GM18907 (cell line): Measurements from ENCODE around the gene B3GAT2.

ENCODE experiments used
- ATAC-seq: cut with Tn5 transposase; IDR thresholded peaks from one replicate; pipeline ENCODE4 v1.9.1; 2021; ENCODE audit warnings: mild to moderate bottlenecking, moderate library complexity; ENCODE audit not compliant: unreplicated experiment

B3GAT2 gene

DNA sequence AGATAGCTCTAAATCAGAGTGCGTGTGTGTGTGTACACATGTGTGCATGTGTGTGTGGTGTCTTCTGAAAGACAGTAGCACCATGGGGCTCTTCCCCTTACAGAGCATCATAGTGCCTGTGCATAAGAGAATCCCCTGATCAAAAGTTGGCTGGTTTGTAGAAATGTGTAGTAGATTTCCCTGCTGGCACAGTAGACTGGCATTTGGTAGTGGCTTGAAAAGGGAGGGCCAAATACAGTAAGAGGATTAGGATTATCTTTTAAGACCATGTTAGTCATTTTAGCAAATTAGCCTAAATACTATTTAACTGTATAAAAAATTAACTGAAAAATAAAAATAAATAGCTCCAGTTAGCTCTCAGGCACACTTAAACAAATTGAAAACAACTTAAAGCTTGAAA is 112.6 kb downstream of the B3GAT2 start:
- ATAC-seq = no peak

DNA sequence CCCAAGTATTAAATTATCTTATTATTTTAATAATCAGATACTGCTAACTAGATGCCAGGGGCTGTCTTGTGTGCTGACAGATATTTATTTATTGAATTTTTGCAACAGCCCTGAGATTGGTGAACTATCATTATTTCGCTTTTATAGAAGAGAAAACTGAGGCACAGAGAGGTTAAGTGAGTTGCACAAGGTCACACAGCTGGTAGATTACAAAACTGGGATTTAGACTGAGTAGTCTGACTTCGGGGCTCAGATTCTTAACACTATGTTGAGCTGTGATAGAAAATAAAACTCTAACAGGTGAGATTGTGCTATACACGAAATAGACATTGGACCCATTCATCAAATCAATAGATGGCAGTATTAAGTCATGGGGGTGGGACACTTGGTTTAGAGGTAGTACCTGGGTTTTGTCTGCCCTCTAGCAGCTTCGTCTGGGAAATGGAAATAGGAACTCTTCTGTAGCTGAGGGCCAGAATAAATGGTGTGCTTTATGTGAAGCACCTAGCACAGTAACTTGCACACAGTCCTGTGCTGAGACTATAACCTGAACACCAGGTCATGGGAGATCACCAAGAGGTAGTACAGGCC is 113.4 kb downstream of the B3GAT2 start:
- ATAC-seq = no peak

DNA sequence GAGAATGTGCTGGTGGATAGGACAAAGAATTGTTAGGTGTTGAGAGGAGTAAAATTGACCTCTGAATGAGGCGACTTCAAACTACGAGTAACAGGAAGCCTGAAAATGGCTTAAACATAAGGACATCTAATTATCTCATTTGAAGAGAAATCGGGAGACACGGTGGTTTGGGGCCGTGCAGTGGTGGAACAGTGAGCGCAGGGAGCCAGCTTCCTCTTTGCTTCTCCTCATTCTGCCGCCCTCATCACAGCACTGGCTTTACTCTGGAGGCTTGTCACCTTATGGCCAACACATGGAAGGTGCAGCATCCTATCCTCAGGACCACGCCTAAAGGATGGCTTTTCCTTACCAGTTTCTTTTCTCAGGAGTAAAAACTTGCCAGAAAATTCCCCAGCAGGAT is 114.3 kb downstream of the B3GAT2 start:
- no peak for ATAC-seq

DNA sequence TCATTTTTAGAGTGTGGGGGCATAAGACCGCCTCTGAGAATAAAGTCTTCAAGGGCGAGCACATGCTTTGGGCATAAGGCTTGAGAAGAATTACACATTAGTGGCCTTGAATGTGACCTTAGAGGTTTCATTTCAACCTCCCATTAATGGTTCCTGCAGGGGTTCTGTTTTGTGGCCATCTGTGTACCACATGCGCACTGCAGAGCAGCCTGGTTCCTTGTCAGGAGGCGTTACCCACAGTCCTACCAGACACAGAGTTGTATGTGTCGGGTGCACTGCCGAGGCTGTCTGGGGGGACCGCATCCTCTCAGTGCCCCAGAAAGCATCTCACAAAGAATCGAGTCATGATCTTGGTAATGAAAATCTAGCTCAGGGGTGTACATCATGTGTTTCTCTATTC is 115.7 kb downstream of the B3GAT2 start:
- ATAC-seq = no peak

DNA sequence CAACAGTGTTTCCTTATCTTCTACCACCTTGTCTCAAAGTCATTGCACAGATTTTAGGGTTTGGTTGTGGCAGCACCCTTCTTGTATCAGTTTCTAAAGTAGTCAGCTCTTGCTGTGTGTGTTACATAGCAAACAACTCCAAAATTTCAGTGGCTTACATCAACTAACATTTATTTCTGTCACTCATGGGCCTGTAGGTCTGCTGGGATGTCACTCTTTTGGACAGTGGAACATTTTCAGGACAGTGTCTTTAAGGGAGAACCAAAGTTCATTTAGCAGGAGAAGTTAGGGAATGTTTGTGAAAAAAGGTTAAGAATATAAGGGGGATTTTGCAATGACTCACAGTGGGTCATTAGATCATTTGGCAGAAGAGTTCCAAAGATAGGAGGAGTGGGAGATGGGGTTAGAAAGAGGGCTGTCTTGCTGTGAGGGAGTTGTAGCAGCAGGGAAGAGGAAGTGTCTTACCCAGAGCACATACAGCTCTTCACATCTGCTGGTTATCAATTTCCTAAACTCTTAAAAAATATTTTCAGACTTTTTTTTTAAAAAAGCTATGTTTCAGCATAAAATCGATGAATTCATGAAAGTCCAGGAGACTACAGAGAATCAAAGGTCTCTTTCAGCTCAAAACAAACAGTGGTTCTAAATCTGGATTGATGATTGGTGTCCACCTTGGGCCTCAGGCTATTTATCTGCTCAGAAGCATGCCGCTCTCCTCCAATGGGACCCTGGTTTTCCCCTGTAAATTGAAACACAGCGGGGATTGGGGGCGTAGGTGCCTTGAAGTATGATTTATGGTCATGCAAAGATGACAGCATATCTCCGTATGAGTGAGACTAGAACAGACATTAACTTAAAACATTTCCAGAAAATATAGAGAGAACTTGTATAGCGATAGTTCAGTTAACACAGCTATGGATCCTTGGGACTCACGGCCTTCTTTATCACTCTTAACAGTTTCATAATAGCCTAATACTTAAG is 117.3 kb downstream of the B3GAT2 start:
- peak; percentile 53 for ATAC-seq

DNA sequence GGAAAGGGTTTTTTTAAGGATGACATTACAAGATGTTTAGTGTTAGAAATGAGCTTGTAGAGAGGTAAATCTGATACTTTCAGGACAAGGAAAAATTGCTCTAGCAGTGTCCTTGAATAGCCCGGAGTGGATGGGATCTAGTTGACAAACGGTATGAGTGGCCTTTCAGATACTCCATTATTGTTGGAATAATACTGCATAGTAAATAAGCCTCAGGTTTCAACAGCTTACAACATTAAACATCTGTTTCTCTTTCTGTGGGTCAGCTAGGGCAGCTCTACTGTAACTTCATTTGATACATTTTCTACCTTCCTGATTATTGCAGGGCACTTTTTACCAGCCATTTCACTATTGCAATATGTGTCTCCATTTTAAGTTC is 118.0 kb downstream of the B3GAT2 start:
- no peak for ATAC-seq

DNA sequence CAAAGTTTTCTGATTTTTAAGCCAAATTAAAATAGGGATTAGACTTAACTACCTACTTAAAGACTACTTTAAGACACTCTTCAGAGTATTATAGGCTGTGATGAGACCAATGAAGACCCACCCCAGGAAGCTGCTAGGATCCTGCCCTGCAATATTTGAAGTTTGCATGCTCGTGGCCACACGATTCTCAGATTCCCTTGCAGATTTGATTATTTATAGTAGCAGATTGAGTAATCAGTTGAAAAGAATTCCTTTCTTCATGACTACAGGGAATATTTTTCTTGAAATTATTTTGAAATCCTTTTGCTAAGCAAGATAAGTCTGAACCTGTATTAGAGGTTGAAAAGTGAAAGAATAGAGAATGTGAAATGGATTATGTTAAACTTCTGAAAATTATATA is 122.3 kb downstream of the B3GAT2 start:
- ATAC-seq = no peak

DNA sequence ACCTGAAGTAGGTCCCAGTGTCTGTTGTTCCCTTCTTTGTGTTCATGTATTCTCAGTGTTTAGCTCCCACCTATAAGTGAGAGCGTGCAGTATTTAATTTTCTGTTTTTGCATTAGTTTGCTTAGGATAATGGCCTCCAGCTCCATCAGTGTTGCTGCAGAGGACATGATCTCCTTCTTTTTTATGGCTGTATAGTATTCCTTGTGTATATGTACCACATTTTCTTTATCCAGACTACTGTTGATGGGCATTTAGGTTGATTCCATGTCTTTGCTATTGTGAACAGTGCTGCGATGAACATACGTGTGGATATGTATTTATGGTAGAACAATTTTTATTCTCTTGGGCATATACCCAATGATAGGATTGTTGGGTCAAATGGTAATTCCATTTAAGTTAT is 125.4 kb downstream of the B3GAT2 start:
- ATAC-seq = no peak

DNA sequence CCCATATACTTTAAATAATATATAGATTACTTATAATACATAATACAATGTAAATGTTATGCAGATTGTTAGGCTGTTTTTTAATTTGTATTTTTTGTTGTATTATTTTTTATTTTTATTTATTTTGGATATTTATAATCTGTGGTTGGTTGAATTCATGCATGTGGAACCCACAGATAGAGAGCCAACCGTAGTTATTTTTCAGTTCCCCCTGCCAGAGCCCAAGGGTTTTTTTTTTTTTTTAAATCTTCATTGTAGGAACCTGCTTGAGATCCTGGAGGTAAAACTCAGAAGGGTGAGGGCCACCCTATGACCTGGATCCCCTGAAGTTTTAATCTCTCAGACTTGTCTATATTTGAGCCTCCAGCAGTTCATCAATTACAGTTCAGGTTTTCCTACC is 133.2 kb downstream of the B3GAT2 start:
- peak; percentile 62 for ATAC-seq

DNA sequence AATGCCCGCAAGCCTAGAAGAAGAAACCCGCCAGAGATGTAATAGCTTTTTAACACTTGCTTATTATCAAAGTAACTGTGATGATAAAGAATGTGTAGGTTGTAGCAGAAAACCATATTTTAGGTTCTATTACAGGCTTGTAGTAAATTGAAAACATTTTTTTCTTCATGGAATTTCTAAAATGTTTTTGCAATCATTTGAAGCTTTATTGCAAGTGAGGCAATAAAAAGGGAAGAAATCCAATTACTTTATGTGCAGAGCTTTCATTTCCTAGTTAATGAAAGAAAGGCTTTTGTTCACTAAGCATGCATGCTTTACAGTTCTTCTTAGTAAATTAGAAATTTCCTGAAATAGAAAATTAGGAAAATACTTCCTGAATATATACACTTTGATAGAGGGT is 135.1 kb downstream of the B3GAT2 start:
- ATAC-seq = no peak

DNA sequence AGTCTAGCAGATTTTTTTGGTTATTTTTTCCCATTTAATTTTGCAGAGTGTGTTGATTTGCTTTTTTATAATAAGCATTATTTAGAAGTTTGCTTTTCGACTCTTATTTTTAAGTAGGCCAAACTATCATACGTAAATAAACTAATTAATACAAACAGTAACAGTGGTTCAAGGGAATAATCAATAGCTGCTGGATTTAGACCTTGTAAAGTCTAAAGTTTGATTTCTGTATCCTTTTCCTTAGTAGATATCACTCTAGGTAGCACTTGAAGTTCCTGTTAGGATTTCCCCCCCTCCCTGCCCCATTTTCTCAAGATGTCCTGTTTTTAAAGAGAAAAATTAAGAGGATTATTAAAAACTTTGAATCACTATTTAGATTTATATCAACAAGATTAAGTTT is 136.1 kb downstream of the B3GAT2 start:
- ATAC-seq = no peak

DNA sequence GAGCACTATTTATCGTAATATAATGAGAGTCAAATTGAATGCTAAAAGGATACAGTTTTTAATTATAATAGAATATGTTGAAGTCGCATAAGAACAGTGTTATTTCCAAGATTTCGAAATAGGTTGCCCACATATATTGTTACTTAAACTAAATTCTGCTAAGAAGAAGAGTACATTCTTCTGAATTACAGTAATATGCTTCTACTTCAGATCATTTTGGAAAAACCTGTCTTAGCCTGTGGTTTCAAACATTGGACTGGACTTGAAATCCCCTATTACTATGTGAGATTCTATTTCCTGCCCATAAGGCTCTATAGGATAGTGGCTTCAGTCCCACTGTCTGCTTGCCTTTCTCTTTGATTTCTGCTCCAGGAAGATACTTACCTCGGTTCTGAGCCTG is 137.2 kb downstream of the B3GAT2 start:
- no peak for ATAC-seq

DNA sequence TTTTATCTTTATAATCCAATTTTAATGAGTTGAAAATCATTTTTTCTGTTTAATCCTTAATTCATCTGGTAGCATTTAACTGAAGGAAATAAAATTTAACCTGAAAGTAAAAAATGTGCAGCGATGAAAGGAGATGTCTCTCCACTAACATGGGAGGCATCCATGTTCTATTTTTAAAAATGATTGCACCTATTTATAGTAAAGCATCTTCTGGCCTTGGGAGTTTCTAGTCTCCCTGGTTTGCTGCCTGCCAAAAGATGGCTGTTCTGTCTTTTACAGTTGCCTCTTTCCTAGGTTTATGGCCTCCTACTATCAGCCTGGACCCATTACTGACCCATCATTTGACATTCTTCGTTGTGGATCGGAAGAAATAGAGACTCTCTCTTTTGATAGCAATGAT is 143.0 kb downstream of the B3GAT2 start:
- no peak for ATAC-seq

DNA sequence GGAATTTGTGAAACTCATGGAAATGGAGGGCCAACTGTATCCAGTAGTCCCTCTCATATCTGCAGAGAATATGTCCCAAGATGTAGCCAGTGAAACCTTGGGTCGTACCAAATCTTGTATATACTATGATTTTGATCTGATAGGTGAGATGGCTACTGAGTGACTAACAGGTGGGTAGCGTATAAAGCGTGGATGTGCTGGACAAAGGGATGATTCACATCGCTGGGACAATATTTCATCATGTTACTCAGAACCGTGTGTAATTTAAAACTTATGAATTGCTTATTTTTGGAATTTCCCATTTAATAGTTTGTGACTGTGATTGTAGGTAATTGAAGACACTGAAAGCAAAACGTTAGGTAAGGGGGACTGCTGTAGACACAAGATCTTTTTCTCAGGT is 145.1 kb downstream of the B3GAT2 start:
- ATAC-seq = no peak
